ENCODE measurements around the gene TRAF5. TPM values are rescaled to one million over a fixed set of nuclear protein-coding genes. Genes with fewer than 3 reads are reported as not detected.
"Not testable (repeated sequence)": the region's sequence is repeated elsewhere in the genome, so short reads cannot be mapped to it uniquely, and the experiment has no call there.

TRAF5 gene
- total RNA-seq, 1 donor from 2014 or later: 54.3 TPM

- Mint-ChIP-seq H3K4me1 (ENCODE audit: low read depth) (peaks cover 41% of the 10 kb centered on the region), H3K4me3 (no peak overlapping the region), H3K9me3 (no peaks in the 10 kb centered on the region), H3K27me3 (ENCODE audit: insufficient read depth) (no peaks in the 10 kb centered on the region), H3K27ac (no peak overlapping the region), H3K36me3 (ENCODE audit: low read depth) (peaks cover 6% of the 10 kb centered on the region)
- no peak for DNase-seq (ENCODE audit: low spot score)
- intact Hi-C loops (cut with micrococcal nuclease): no loop called here
These were observed 7.9 kb upstream of the TRAF5 start for GRCh38 chr1:211318576-211319280.

- Mint-ChIP-seq H3K4me3 (no peak overlapping the region), H3K9me3 (no peaks in the 10 kb centered on the region), H3K4me1 (ENCODE audit: low read depth) (peaks cover 48% of the 10 kb centered on the region), H3K27ac (no peak overlapping the region), H3K36me3 (ENCODE audit: low read depth) (peaks cover 2% of the 10 kb centered on the region), H3K27me3 (ENCODE audit: insufficient read depth) (no peaks in the 10 kb centered on the region)
- DNase-seq (ENCODE audit: low spot score): no peak
- intact Hi-C loops (cut with micrococcal nuclease): no loop called here
These were observed 6.7 kb upstream of the TRAF5 start for GRCh38 chr1:211319892-211320291.

- no peak overlapping the region for H3K4me3 Mint-ChIP-seq
- H3K27me3 Mint-ChIP-seq (ENCODE audit: insufficient read depth): no peaks in the 10 kb centered on the region
These were observed 5.7 kb upstream of the TRAF5 start for GRCh38 chr1:211320980-211321379.

GRCh38 chr1:211321646-211322045 is 5.0 kb upstream of the TRAF5 start:
- not testable (repeated sequence) for DNase-seq (ENCODE audit: low spot score); H3K9me3 Mint-ChIP-seq; H3K36me3 Mint-ChIP-seq (ENCODE audit: low read depth); H3K4me3 Mint-ChIP-seq; H3K27me3 Mint-ChIP-seq (ENCODE audit: insufficient read depth)
- intact Hi-C loops (cut with micrococcal nuclease): loop anchor here (2.0 kb wide), 3 partner anchors 25 to 989 kb away; no protein-coding TSS in a partner anchor
- Mint-ChIP-seq H3K27ac (peak overlapping the region; percentile 81), H3K4me1 (ENCODE audit: low read depth) (peaks cover 63% of the 10 kb centered on the region)

More at GRCh38 chr1:211320980-211321379, 5.7 kb upstream of the TRAF5 start:
- Mint-ChIP-seq H3K27ac (peak overlapping the region; percentile 61), H3K4me1 (ENCODE audit: low read depth) (peaks cover 58% of the 10 kb centered on the region), H3K36me3 (ENCODE audit: low read depth) (peaks cover 2% of the 10 kb centered on the region), H3K9me3 (no peaks in the 10 kb centered on the region)
- intact Hi-C loops (cut with micrococcal nuclease): no loop called here
- DNase-seq (ENCODE audit: low spot score): no peak

GRCh38 chr1:211323156-211324063 is 3.2 kb upstream of the TRAF5 start:
- Mint-ChIP-seq H3K27ac (peak overlapping the region; percentile 81), H3K4me3 (no peak overlapping the region)

GRCh38 chr1:211324992-211325775 is 1.4 kb upstream of the TRAF5 start:
- Mint-ChIP-seq H3K27me3 (ENCODE audit: insufficient read depth) (no peaks in the 10 kb centered on the region), H3K4me3 (peak overlapping the region; percentile 90), H3K36me3 (ENCODE audit: low read depth) (peaks cover 7% of the 10 kb centered on the region), H3K4me1 (ENCODE audit: low read depth) (peaks cover 81% of the 10 kb centered on the region), H3K9me3 (no peaks in the 10 kb centered on the region), H3K27ac (peak overlapping the region; percentile 95)
- intact Hi-C loops (cut with micrococcal nuclease): loop anchor here (5.0 kb wide), 1 partner anchor 712 kb away; the partner anchor contains the start of genes DTL and INTS7
- no peak for DNase-seq (ENCODE audit: low spot score)

More at GRCh38 chr1:211323156-211324063, 3.2 kb upstream of the TRAF5 start:
- Mint-ChIP-seq H3K4me1 (ENCODE audit: low read depth) (peaks cover 72% of the 10 kb centered on the region), H3K36me3 (ENCODE audit: low read depth) (peaks cover 8% of the 10 kb centered on the region), H3K9me3 (no peaks in the 10 kb centered on the region), H3K27me3 (ENCODE audit: insufficient read depth) (no peaks in the 10 kb centered on the region)
- peak; percentile 56 for DNase-seq (ENCODE audit: low spot score)
- intact Hi-C loops (cut with micrococcal nuclease): loop anchor here (1.0 to 2.0 kb wide), 15 partner anchors 18 to 1273 kb away; partner anchors contain the start of genes RCOR3 and SLC30A1

- Mint-ChIP-seq H3K36me3 (ENCODE audit: low read depth) (peaks cover 15% of the 10 kb centered on the region), H3K4me3 (peak overlapping the region; percentile 90), H3K4me1 (ENCODE audit: low read depth) (peaks cover 84% of the 10 kb centered on the region), H3K27me3 (ENCODE audit: insufficient read depth) (no peaks in the 10 kb centered on the region), H3K27ac (peak overlapping the region; percentile 95), H3K9me3 (no peaks in the 10 kb centered on the region)
- DNase-seq (ENCODE audit: low spot score): no peak
- intact Hi-C loops (cut with micrococcal nuclease): loop anchor here (2.0 to 5.0 kb wide), 2 partner anchors 329 to 711 kb away; partner anchors contain the start of genes DTL and INTS7
These were observed 499 bp upstream of the TRAF5 start for GRCh38 chr1:211326140-211326527.

DNA sequence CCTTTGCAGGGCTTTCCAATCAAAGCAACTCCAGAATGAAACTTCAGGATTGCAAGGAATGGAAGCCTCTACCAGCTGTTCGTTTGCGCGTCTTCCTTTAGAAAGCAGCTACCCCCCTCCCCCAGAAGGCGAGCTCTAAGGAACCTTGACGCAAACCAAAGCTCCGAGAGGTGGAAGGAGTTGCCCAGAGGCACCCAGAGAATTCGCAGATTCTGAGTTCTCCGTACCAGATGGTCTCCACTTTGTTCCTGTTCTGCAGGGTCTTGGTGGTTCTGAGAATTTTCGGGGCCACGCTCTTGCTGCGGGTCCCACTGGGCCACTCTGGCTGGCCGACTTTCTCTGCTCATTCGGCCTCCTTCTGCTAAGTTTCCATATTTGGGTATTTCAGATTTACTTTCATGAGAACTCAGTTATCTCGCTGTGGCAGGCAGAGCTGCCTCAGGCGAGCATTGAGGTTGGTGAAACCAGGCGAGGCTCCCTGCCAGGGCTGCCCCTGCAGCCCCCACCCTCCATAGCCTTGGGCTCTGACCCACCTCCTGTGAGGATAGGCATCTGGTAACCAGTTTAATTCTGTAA is 801 bp downstream of the TRAF5 start:
- Mint-ChIP-seq H3K9me3 (no peaks in the 10 kb centered on the region), H3K27ac (peak overlapping the region; percentile 92), H3K4me1 (ENCODE audit: low read depth) (peaks cover 82% of the 10 kb centered on the region), H3K4me3 (peak overlapping the region; percentile 91), H3K27me3 (ENCODE audit: insufficient read depth) (no peaks in the 10 kb centered on the region), H3K36me3 (ENCODE audit: low read depth) (peaks cover 18% of the 10 kb centered on the region)
- intact Hi-C loops (cut with micrococcal nuclease): loop anchor here (1.0 to 5.0 kb wide), 5 partner anchors 9 to 710 kb away; partner anchors contain the start of genes DTL, INTS7 and SLC30A1
- DNase-seq (ENCODE audit: low spot score): no peak

- Mint-ChIP-seq H3K4me3 (peak overlapping the region; percentile 91), H3K4me1 (ENCODE audit: low read depth) (peaks cover 82% of the 10 kb centered on the region)
These were observed 1.6 kb downstream of the TRAF5 start for GRCh38 chr1:211328084-211328694.

DNA sequence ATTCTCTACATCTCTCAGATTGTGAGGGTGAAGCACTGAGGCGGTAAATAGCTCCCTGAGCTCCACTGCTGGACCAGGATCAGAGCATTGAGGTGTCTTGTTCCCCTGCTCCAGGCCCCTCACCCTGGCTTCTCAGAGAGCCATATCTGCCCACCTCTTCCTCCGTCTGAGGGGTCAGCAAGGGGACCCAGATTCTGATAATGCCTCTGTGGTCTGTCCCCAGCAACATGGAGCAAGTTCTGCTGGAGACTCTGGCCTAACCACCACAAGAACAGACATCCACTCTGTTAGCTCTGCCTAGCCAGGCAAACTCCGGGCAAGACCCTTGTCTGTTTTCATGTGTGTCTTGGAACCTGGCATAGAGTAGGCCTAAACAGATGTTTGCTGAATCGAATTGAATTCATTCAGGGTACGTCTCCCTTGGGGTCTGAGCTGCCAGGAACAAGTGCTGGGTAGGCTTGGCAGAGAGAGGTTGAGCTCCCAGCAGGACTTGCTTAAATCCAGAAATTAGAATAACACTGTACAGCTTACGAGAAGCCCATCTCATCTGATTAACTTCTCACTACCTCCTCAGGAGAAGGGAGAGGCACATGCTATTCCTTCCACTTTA is 2.3 kb downstream of the TRAF5 start:
- DNase-seq (ENCODE audit: low spot score): no peak
- H3K27ac Mint-ChIP-seq: peak overlapping the region; percentile 80
- H3K36me3 Mint-ChIP-seq (ENCODE audit: low read depth): peaks cover 22% of the 10 kb centered on the region
- intact Hi-C loops (cut with micrococcal nuclease): loop anchor here (5.0 kb wide), 1 partner anchor 708 kb away; the partner anchor contains the start of genes DTL and INTS7
- H3K4me3 Mint-ChIP-seq: peak overlapping the region; percentile 91
- no peaks in the 10 kb centered on the region for H3K9me3 Mint-ChIP-seq
- peaks cover 80% of the 10 kb centered on the region for H3K4me1 Mint-ChIP-seq (ENCODE audit: low read depth)
- H3K27me3 Mint-ChIP-seq (ENCODE audit: insufficient read depth): no peaks in the 10 kb centered on the region

More at GRCh38 chr1:211328084-211328694, 1.6 kb downstream of the TRAF5 start:
- intact Hi-C loops (cut with micrococcal nuclease): loop anchor here (5.0 kb wide), 1 partner anchor 709 kb away; the partner anchor contains the start of genes DTL and INTS7
- Mint-ChIP-seq H3K27ac (peak overlapping the region; percentile 92), H3K9me3 (no peaks in the 10 kb centered on the region), H3K27me3 (ENCODE audit: insufficient read depth) (no peaks in the 10 kb centered on the region), H3K36me3 (ENCODE audit: low read depth) (peaks cover 18% of the 10 kb centered on the region)
- no peak for DNase-seq (ENCODE audit: low spot score)

GRCh38 chr1:211329764-211330201 is 3.1 kb downstream of the TRAF5 start:
- Mint-ChIP-seq H3K36me3 (ENCODE audit: low read depth) (peaks cover 24% of the 10 kb centered on the region), H3K4me1 (ENCODE audit: low read depth) (peaks cover 82% of the 10 kb centered on the region), H3K27ac (peak overlapping the region; percentile 32), H3K4me3 (peak overlapping the region; percentile 91), H3K9me3 (no peaks in the 10 kb centered on the region), H3K27me3 (ENCODE audit: insufficient read depth) (no peaks in the 10 kb centered on the region)
- no peak for DNase-seq (ENCODE audit: low spot score)
- intact Hi-C loops (cut with micrococcal nuclease): loop anchor here (5.0 kb wide), 1 partner anchor 708 kb away; the partner anchor contains the start of genes DTL and INTS7
